ENCODE measurements around the gene PDGFA.

The PDGFA gene

GRCh38 chr7:502296-502695 lies 17.4 kb downstream of the PDGFA start:
- H3K4me3 ChIP-seq (ENCODE audit: low read depth, low read length) = no peak overlapping the region
- in situ Hi-C loops (cut with HindIII; ENCODE audit: low sequenced_read_pairs) = no loop called here
- DNase-seq (ENCODE audit: low read depth) = no peak
- TF ChIP-seq CTCF (IDR thresholded peaks at IDR 0.05; ENCODE audit: low read depth, low read length, missing control alignments) = no peak

- no peak for TF ChIP-seq CTCF (IDR thresholded peaks at IDR 0.05; ENCODE audit: low read depth, low read length, missing control alignments)
- DNase-seq (ENCODE audit: low read depth) = no peak
- in situ Hi-C loops (cut with HindIII; ENCODE audit: low sequenced_read_pairs) = no loop called here
- H3K4me3 ChIP-seq (ENCODE audit: low read depth, low read length) = no peak overlapping the region
Observed at GRCh38 chr7:501526-501925, 18.1 kb downstream of the PDGFA start.

- H3K4me3 ChIP-seq (ENCODE audit: low read depth, low read length) = no peak overlapping the region
- in situ Hi-C loops (cut with HindIII; ENCODE audit: low sequenced_read_pairs) = no loop called here
- no peak for TF ChIP-seq CTCF (IDR thresholded peaks at IDR 0.05; ENCODE audit: low read depth, low read length, missing control alignments)
- no peak for DNase-seq (ENCODE audit: low read depth)
Observed at GRCh38 chr7:500521-501420, 18.9 kb downstream of the PDGFA start.

- DNase-seq (ENCODE audit: low read depth) = no peak
- in situ Hi-C loops (cut with HindIII; ENCODE audit: low sequenced_read_pairs) = loop anchor here (10.0 kb wide), 1 partner anchor 105 kb away; no protein-coding TSS in a partner anchor
- TF ChIP-seq CTCF (IDR thresholded peaks at IDR 0.05; ENCODE audit: low read depth, low read length, missing control alignments) = no peak
- H3K4me3 ChIP-seq (ENCODE audit: low read depth, low read length) = no peak overlapping the region
Observed at GRCh38 chr7:499853-500485, 19.7 kb downstream of the PDGFA start.

GRCh38 chr7:498678-499641 lies 20.7 kb downstream of the PDGFA start:
- H3K4me3 ChIP-seq (ENCODE audit: low read depth, low read length) = no peak overlapping the region
- in situ Hi-C loops (cut with HindIII; ENCODE audit: low sequenced_read_pairs) = loop anchor here (10.0 kb wide), 1 partner anchor 104 kb away; no protein-coding TSS in a partner anchor
- no peak for DNase-seq (ENCODE audit: low read depth)
- TF ChIP-seq CTCF (IDR thresholded peaks at IDR 0.05; ENCODE audit: low read depth, low read length, missing control alignments) = no peak
